ENCODE results near the gene INPP5F. TPM values are rescaled to one million over a fixed set of nuclear protein-coding genes. Genes with fewer than 3 reads are reported as not detected.
A peak's percentile ranks its signal among the peaks of the same experiment; 100 is the strongest.
"Not testable (repeated sequence)": the region's sequence is repeated elsewhere in the genome, so short reads cannot be mapped to it uniquely, and the experiment has no call there.

The INPP5F gene
- total and polyA plus RNA-seq, 2 experiments from 2014 or later: 8.5 to 10.9 TPM

GRCh38 chr10:119782981-119783664, 57.3 kb downstream of the INPP5F start:
- Histone ChIP-seq H3K4me1 (ENCODE audit: insufficient read depth) (peaks cover 14% of the 10 kb centered on the region), H3K4me3 (no peak overlapping the region), H2AFZ (no peak overlapping the region), H3K79me2 (ENCODE audit: insufficient read depth) (no peaks in the 10 kb centered on the region), H3K36me3 (ENCODE audit: low read depth) (no peaks in the 10 kb centered on the region), H3K9me3 (ENCODE audit: low read depth) (no peaks in the 10 kb centered on the region), H3K9me2 (ENCODE audit: insufficient read depth) (no peaks in the 10 kb centered on the region), H3F3A (ENCODE audit: insufficient read depth) (no peaks in the 10 kb centered on the region), H3K27me3 (replicated peaks; ENCODE audit: insufficient read depth) (no peaks in the 10 kb centered on the region), H3K4me2 (ENCODE audit: unreplicated experiment) (no peak overlapping the region), H4K20me1 (ENCODE audit: insufficient read depth) (no peaks in the 10 kb centered on the region), H3K27ac (no peak overlapping the region), H3K9ac (no peak overlapping the region)
- WGBS, 2 experiments (ENCODE audit: low coverage in 1 of 2, low lambda C conversion rate in 2 of 2, missing lambda C conversion rate in 2 of 2): 38% methylated on average over 4 of the region's 4 CpGs
- TF ChIP-seq EZH2 (IDR thresholded peaks at IDR 0.05; ENCODE audit: insufficient read depth, poor library complexity, severe bottlenecking) (no peak), EZH2phosphoT487 (IDR thresholded peaks at IDR 0.05; ENCODE audit: insufficient read depth, low read depth) (no peak)
- in situ Hi-C loops (cut with MboI): no loop called here
- DNase-seq: peak; percentile 31

GRCh38 chr10:119783665-119784027, 57.8 kb downstream of the INPP5F start:
- H3K4me3 ChIP-seq: no peak overlapping the region
- no peaks in the 10 kb centered on the region for H3F3A ChIP-seq (ENCODE audit: insufficient read depth)
- H3K79me2 ChIP-seq (ENCODE audit: insufficient read depth): no peaks in the 10 kb centered on the region
- H3K27me3 ChIP-seq (replicated peaks; ENCODE audit: insufficient read depth): no peaks in the 10 kb centered on the region
- no peak for DNase-seq
- no peaks in the 10 kb centered on the region for H4K20me1 ChIP-seq (ENCODE audit: insufficient read depth)
- peaks cover 14% of the 10 kb centered on the region for H3K4me1 ChIP-seq (ENCODE audit: insufficient read depth)
- H3K9me2 ChIP-seq (ENCODE audit: insufficient read depth): no peaks in the 10 kb centered on the region
- no peak overlapping the region for H3K4me2 ChIP-seq (ENCODE audit: unreplicated experiment)
- no peaks in the 10 kb centered on the region for H3K36me3 ChIP-seq (ENCODE audit: low read depth)
- TF ChIP-seq EZH2phosphoT487 (IDR thresholded peaks at IDR 0.05; ENCODE audit: insufficient read depth, low read depth): no peak
- TF ChIP-seq EZH2 (IDR thresholded peaks at IDR 0.05; ENCODE audit: insufficient read depth, poor library complexity, severe bottlenecking): no peak
- no peak overlapping the region for H3K27ac ChIP-seq
- H2AFZ ChIP-seq: no peak overlapping the region
- 90 to 93% methylated on average over 7 of the region's 7 CpGs for WGBS, 2 experiments (ENCODE audit: low coverage in 1 of 2, low lambda C conversion rate in 2 of 2, missing lambda C conversion rate in 2 of 2)
- in situ Hi-C loops (cut with MboI): no loop called here
- no peaks in the 10 kb centered on the region for H3K9me3 ChIP-seq (ENCODE audit: low read depth)
- no peak overlapping the region for H3K9ac ChIP-seq

- Histone ChIP-seq H3K79me2 (ENCODE audit: insufficient read depth) (no peaks in the 10 kb centered on the region), H3K4me3 (no peak overlapping the region), H3K27me3 (replicated peaks; ENCODE audit: insufficient read depth) (no peaks in the 10 kb centered on the region), H3K36me3 (ENCODE audit: low read depth) (no peaks in the 10 kb centered on the region), H4K20me1 (ENCODE audit: insufficient read depth) (no peaks in the 10 kb centered on the region), H3K4me1 (ENCODE audit: insufficient read depth) (peaks cover 14% of the 10 kb centered on the region), H3K4me2 (ENCODE audit: unreplicated experiment) (no peak overlapping the region), H3K9ac (no peak overlapping the region), H3F3A (ENCODE audit: insufficient read depth) (no peaks in the 10 kb centered on the region), H3K9me3 (ENCODE audit: low read depth) (no peaks in the 10 kb centered on the region), H2AFZ (no peak overlapping the region), H3K27ac (no peak overlapping the region), H3K9me2 (ENCODE audit: insufficient read depth) (no peaks in the 10 kb centered on the region)
- no peak for DNase-seq
- 96 to 97% methylated on average over 7 of the region's 7 CpGs for WGBS, 2 experiments (ENCODE audit: low coverage in 1 of 2, low lambda C conversion rate in 2 of 2, missing lambda C conversion rate in 2 of 2)
- in situ Hi-C loops (cut with MboI): no loop called here
- no peak for TF ChIP-seq EZH2phosphoT487 (IDR thresholded peaks at IDR 0.05; ENCODE audit: insufficient read depth, low read depth)
- no peak for TF ChIP-seq EZH2 (IDR thresholded peaks at IDR 0.05; ENCODE audit: insufficient read depth, poor library complexity, severe bottlenecking)
Observed at GRCh38 chr10:119784340-119785067, 58.7 kb downstream of the INPP5F start.

GRCh38 chr10:119786117-119786769, 60.4 kb downstream of the INPP5F start:
- no peak overlapping the region for H3K4me2 ChIP-seq (ENCODE audit: unreplicated experiment)
- no peak overlapping the region for H2AFZ ChIP-seq
- no peak overlapping the region for H3K9ac ChIP-seq
- 97 to 100% methylated on average over 5 of the region's 5 CpGs for WGBS, 2 experiments (ENCODE audit: low coverage in 1 of 2, low lambda C conversion rate in 2 of 2, missing lambda C conversion rate in 2 of 2)
- TF ChIP-seq EZH2 (IDR thresholded peaks at IDR 0.05; ENCODE audit: insufficient read depth, poor library complexity, severe bottlenecking) (no peak), EZH2phosphoT487 (IDR thresholded peaks at IDR 0.05; ENCODE audit: insufficient read depth, low read depth) (no peak)
- no peak overlapping the region for H3K27ac ChIP-seq
- no peaks in the 10 kb centered on the region for H3K9me3 ChIP-seq (ENCODE audit: low read depth)
- in situ Hi-C loops (cut with MboI): no loop called here
- no peaks in the 10 kb centered on the region for H3K9me2 ChIP-seq (ENCODE audit: insufficient read depth)
- H3K79me2 ChIP-seq (ENCODE audit: insufficient read depth): no peaks in the 10 kb centered on the region
- no peaks in the 10 kb centered on the region for H3F3A ChIP-seq (ENCODE audit: insufficient read depth)
- DNase-seq: no peak
- H3K27me3 ChIP-seq (replicated peaks; ENCODE audit: insufficient read depth): no peaks in the 10 kb centered on the region
- no peak overlapping the region for H3K4me3 ChIP-seq
- H3K4me1 ChIP-seq (ENCODE audit: insufficient read depth): peaks cover 14% of the 10 kb centered on the region
- no peaks in the 10 kb centered on the region for H3K36me3 ChIP-seq (ENCODE audit: low read depth)
- H4K20me1 ChIP-seq (ENCODE audit: insufficient read depth): no peaks in the 10 kb centered on the region

- H3K27me3 ChIP-seq (replicated peaks; ENCODE audit: insufficient read depth); H3K9ac ChIP-seq; H3K4me1 ChIP-seq (ENCODE audit: insufficient read depth); H3K9me2 ChIP-seq (ENCODE audit: insufficient read depth); H3K79me2 ChIP-seq (ENCODE audit: insufficient read depth); H3F3A ChIP-seq (ENCODE audit: insufficient read depth); H3K4me3 ChIP-seq; H3K36me3 ChIP-seq (ENCODE audit: low read depth); H4K20me1 ChIP-seq (ENCODE audit: insufficient read depth); H3K27ac ChIP-seq; H3K4me2 ChIP-seq (ENCODE audit: unreplicated experiment); H2AFZ ChIP-seq; in situ Hi-C loops (cut with MboI); DNase-seq; H3K9me3 ChIP-seq (ENCODE audit: low read depth): not testable (repeated sequence)
- WGBS, 2 experiments (ENCODE audit: low coverage in 1 of 2, low lambda C conversion rate in 2 of 2, missing lambda C conversion rate in 2 of 2): 97 to 100% methylated on average over 5 to 22 of the region's 32 CpGs
Observed at GRCh38 chr10:119795101-119795500, 69.3 kb downstream of the INPP5F start.
